ENCODE results near the gene NR2F6.
A peak's percentile ranks its signal among the peaks of the same experiment; 100 is the strongest.

The NR2F6 gene

GRCh38 chr19:17266589-17266974, 20.9 kb upstream of the NR2F6 start:
- no peak for DNase-seq (ENCODE audit: insufficient read length, low spot score)
- TF ChIP-seq SPI1 (IDR thresholded peaks at IDR 0.05; ENCODE audit: low read depth, low read length) = no peak
- TF ChIP-seq POLR2AphosphoS5 (IDR thresholded peaks at IDR 0.05; ENCODE audit: low read depth, low read length) = no peak
- TF ChIP-seq POU2F2 (IDR thresholded peaks at IDR 0.05; ENCODE audit: low read depth, low read length) = no peak; the same call in 1 of the 2 replicates
- TF ChIP-seq PAX5 (IDR thresholded peaks at IDR 0.05; ENCODE audit: insufficient read depth, low read length, severe bottlenecking) = no peak
- no peak; the same call in 1 of the 2 replicates for TF ChIP-seq POLR2A (IDR thresholded peaks at IDR 0.05; ENCODE audit: low read depth, low read length)
- TF ChIP-seq TAF1 (IDR thresholded peaks at IDR 0.05; ENCODE audit: low read depth, low read length) = no peak
- FAIRE-seq = no peak

- no peak for DNase-seq (ENCODE audit: insufficient read length, low spot score)
- no peak for FAIRE-seq
- TF ChIP-seq POLR2AphosphoS5 (IDR thresholded peaks at IDR 0.05; ENCODE audit: low read depth, low read length) (no peak), TAF1 (IDR thresholded peaks at IDR 0.05; ENCODE audit: low read depth, low read length) (no peak), POU2F2 (IDR thresholded peaks at IDR 0.05; ENCODE audit: low read depth, low read length) (no peak), PAX5 (IDR thresholded peaks at IDR 0.05; ENCODE audit: insufficient read depth, low read length, severe bottlenecking) (no peak), SPI1 (IDR thresholded peaks at IDR 0.05; ENCODE audit: low read depth, low read length) (no peak), POLR2A (IDR thresholded peaks at IDR 0.05; ENCODE audit: low read depth, low read length) (no peak)
Measured at GRCh38 chr19:17266026-17266425, 20.3 kb upstream of the NR2F6 start.

- TF ChIP-seq POLR2A (IDR thresholded peaks at IDR 0.05; ENCODE audit: low read depth, low read length) (no peak), SPI1 (IDR thresholded peaks at IDR 0.05; ENCODE audit: low read depth, low read length) (no peak), TAF1 (IDR thresholded peaks at IDR 0.05; ENCODE audit: low read depth, low read length) (no peak), POU2F2 (IDR thresholded peaks at IDR 0.05; ENCODE audit: low read depth, low read length) (no peak), POLR2AphosphoS5 (IDR thresholded peaks at IDR 0.05; ENCODE audit: low read depth, low read length) (no peak), PAX5 (IDR thresholded peaks at IDR 0.05; ENCODE audit: insufficient read depth, low read length, severe bottlenecking) (no peak)
- no peak for DNase-seq (ENCODE audit: insufficient read length, low spot score)
- peak; percentile 35 for FAIRE-seq
Measured at GRCh38 chr19:17264641-17264979, 18.9 kb upstream of the NR2F6 start, which contains the start of gene USHBP1. Gene USHBP1, minus strand, starts transcription at chr19:17264745. Its CDS starts 446 bp downstream, at chr19:17264299.

- DNase-seq (ENCODE audit: insufficient read length, low spot score) = no peak
- TF ChIP-seq POU2F2 (IDR thresholded peaks at IDR 0.05; ENCODE audit: low read depth, low read length) = no peak
- TF ChIP-seq SPI1 (IDR thresholded peaks at IDR 0.05; ENCODE audit: low read depth, low read length) = no peak
- no peak for TF ChIP-seq PAX5 (IDR thresholded peaks at IDR 0.05; ENCODE audit: insufficient read depth, low read length, severe bottlenecking)
- no peak for FAIRE-seq
Measured at GRCh38 chr19:17263712-17264640, 18.3 kb upstream of the NR2F6 start.

- FAIRE-seq (no peak), DNase-seq (ENCODE audit: insufficient read length, low spot score) (no peak)
- TF ChIP-seq POLR2A (IDR thresholded peaks at IDR 0.05; ENCODE audit: low read depth, low read length) (no peak), POU2F2 (IDR thresholded peaks at IDR 0.05; ENCODE audit: low read depth, low read length) (no peak), TAF1 (IDR thresholded peaks at IDR 0.05; ENCODE audit: low read depth, low read length) (no peak), PAX5 (IDR thresholded peaks at IDR 0.05; ENCODE audit: insufficient read depth, low read length, severe bottlenecking) (no peak), SPI1 (IDR thresholded peaks at IDR 0.05; ENCODE audit: low read depth, low read length) (no peak), POLR2AphosphoS5 (IDR thresholded peaks at IDR 0.05; ENCODE audit: low read depth, low read length) (no peak)
Measured at GRCh38 chr19:17262557-17262956, 16.8 kb upstream of the NR2F6 start.

GRCh38 chr19:17260842-17261325, 15.2 kb upstream of the NR2F6 start:
- peak; percentile 95 for DNase-seq (ENCODE audit: insufficient read length, low spot score)
- peak; percentile 96 for FAIRE-seq
- TF ChIP-seq POU2F2 (IDR thresholded peaks at IDR 0.05; ENCODE audit: low read depth, low read length) (no peak), POLR2AphosphoS5 (IDR thresholded peaks at IDR 0.05; ENCODE audit: low read depth, low read length) (no peak), TAF1 (IDR thresholded peaks at IDR 0.05; ENCODE audit: low read depth, low read length) (no peak), SPI1 (IDR thresholded peaks at IDR 0.05; ENCODE audit: low read depth, low read length) (no peak), PAX5 (IDR thresholded peaks at IDR 0.05; ENCODE audit: insufficient read depth, low read length, severe bottlenecking) (no peak), POLR2A (IDR thresholded peaks at IDR 0.05; ENCODE audit: low read depth, low read length) (no peak)

- no peak for TF ChIP-seq PAX5 (IDR thresholded peaks at IDR 0.05; ENCODE audit: insufficient read depth, low read length, severe bottlenecking)
- no peak for TF ChIP-seq SPI1 (IDR thresholded peaks at IDR 0.05; ENCODE audit: low read depth, low read length)
- no peak for TF ChIP-seq POLR2A (IDR thresholded peaks at IDR 0.05; ENCODE audit: low read depth, low read length)
- no peak for TF ChIP-seq POU2F2 (IDR thresholded peaks at IDR 0.05; ENCODE audit: low read depth, low read length)
- TF ChIP-seq TAF1 (IDR thresholded peaks at IDR 0.05; ENCODE audit: low read depth, low read length) = no peak
- TF ChIP-seq POLR2AphosphoS5 (IDR thresholded peaks at IDR 0.05; ENCODE audit: low read depth, low read length) = no peak
- FAIRE-seq = no peak
Measured at GRCh38 chr19:17259934-17260333, 14.2 kb upstream of the NR2F6 start.

GRCh38 chr19:17259118-17259780, 13.5 kb upstream of the NR2F6 start:
- DNase-seq (ENCODE audit: insufficient read length, low spot score) (no peak), FAIRE-seq (no peak)
- TF ChIP-seq SPI1 (IDR thresholded peaks at IDR 0.05; ENCODE audit: low read depth, low read length) = no peak
- TF ChIP-seq TAF1 (IDR thresholded peaks at IDR 0.05; ENCODE audit: low read depth, low read length) = no peak
- no peak for TF ChIP-seq POLR2A (IDR thresholded peaks at IDR 0.05; ENCODE audit: low read depth, low read length)
- TF ChIP-seq POU2F2 (IDR thresholded peaks at IDR 0.05; ENCODE audit: low read depth, low read length) = no peak
- TF ChIP-seq POLR2AphosphoS5 (IDR thresholded peaks at IDR 0.05; ENCODE audit: low read depth, low read length) = no peak
- no peak for TF ChIP-seq PAX5 (IDR thresholded peaks at IDR 0.05; ENCODE audit: insufficient read depth, low read length, severe bottlenecking)

More at GRCh38 chr19:17259934-17260333, 14.2 kb upstream of the NR2F6 start:
- no peak for DNase-seq (ENCODE audit: insufficient read length, low spot score)

- FAIRE-seq (no peak), DNase-seq (ENCODE audit: insufficient read length, low spot score) (no peak)
- TF ChIP-seq SPI1 (IDR thresholded peaks at IDR 0.05; ENCODE audit: low read depth, low read length) (no peak), POLR2AphosphoS5 (IDR thresholded peaks at IDR 0.05; ENCODE audit: low read depth, low read length) (no peak), POLR2A (IDR thresholded peaks at IDR 0.05; ENCODE audit: low read depth, low read length) (no peak), PAX5 (IDR thresholded peaks at IDR 0.05; ENCODE audit: insufficient read depth, low read length, severe bottlenecking) (no peak), TAF1 (IDR thresholded peaks at IDR 0.05; ENCODE audit: low read depth, low read length) (no peak), POU2F2 (IDR thresholded peaks at IDR 0.05; ENCODE audit: low read depth, low read length) (no peak)
Measured at GRCh38 chr19:17256130-17256529, 10.4 kb upstream of the NR2F6 start.
